Fibroblast of peridontal ligament (primary cell): ENCODE results near the gene TBC1D12.

Experiments used
- DNase-seq: peaks from one replicate; pipeline ENCODE4 v3.0.0-alpha.2; 2010; ENCODE audit errors: extremely low read depth

Gene TBC1D12

GRCh38 chr10:94405406-94405805, 3.1 kb downstream of the TBC1D12 start:
- no peak for DNase-seq

GRCh38 chr10:94407668-94408067, 5.3 kb downstream of the TBC1D12 start:
- DNase-seq: no peak

- no peak for DNase-seq
These were observed 6.8 kb downstream of the TBC1D12 start for GRCh38 chr10:94409021-94409657.

- DNase-seq: no peak
These were observed 9.0 kb downstream of the TBC1D12 start for GRCh38 chr10:94411304-94411703.

- DNase-seq: peak; percentile 93
These were observed 10.1 kb downstream of the TBC1D12 start for GRCh38 chr10:94412449-94412848.

GRCh38 chr10:94413361-94413760, 11.0 kb downstream of the TBC1D12 start:
- no peak for DNase-seq

GRCh38 chr10:94416896-94417295, 14.6 kb downstream of the TBC1D12 start:
- DNase-seq: no peak

GRCh38 chr10:94417321-94417720, 15.0 kb downstream of the TBC1D12 start:
- no peak for DNase-seq

- DNase-seq: no peak
These were observed 18.2 kb downstream of the TBC1D12 start for GRCh38 chr10:94420516-94420915.

- no peak for DNase-seq
These were observed 18.7 kb downstream of the TBC1D12 start for GRCh38 chr10:94420998-94421528.

- DNase-seq: peak; percentile 67
These were observed 21.3 kb downstream of the TBC1D12 start for GRCh38 chr10:94423627-94424026.

- no peak for DNase-seq
These were observed 22.5 kb downstream of the TBC1D12 start for GRCh38 chr10:94424714-94425337.

- DNase-seq: no peak
These were observed 23.6 kb downstream of the TBC1D12 start for GRCh38 chr10:94425942-94426341.

- no peak for DNase-seq
These were observed 24.8 kb downstream of the TBC1D12 start for GRCh38 chr10:94427166-94427565.

GRCh38 chr10:94428766-94429707, 26.7 kb downstream of the TBC1D12 start:
- DNase-seq: peak; percentile 95

- DNase-seq: peak; percentile 47
These were observed 28.4 kb downstream of the TBC1D12 start for GRCh38 chr10:94430701-94431100.

GRCh38 chr10:94432443-94432842, 30.1 kb downstream of the TBC1D12 start:
- DNase-seq: peak; percentile 48

- peak; percentile 33 for DNase-seq
These were observed 37.0 kb downstream of the TBC1D12 start for GRCh38 chr10:94439275-94439861.

GRCh38 chr10:94440096-94440495, 37.8 kb downstream of the TBC1D12 start:
- DNase-seq: no peak

GRCh38 chr10:94443047-94443446, 40.7 kb downstream of the TBC1D12 start:
- peak; percentile 10 for DNase-seq

GRCh38 chr10:94443549-94443948, 41.2 kb downstream of the TBC1D12 start:
- DNase-seq: no peak

- no peak for DNase-seq
These were observed 48.4 kb downstream of the TBC1D12 start for GRCh38 chr10:94450782-94451181.
